GM18951 (cell line): Measurements from ENCODE around the gene MYH10.

Experiments used
- POLR2A ChIP-seq: IDR thresholded peaks from 4 replicates; pipeline ENCODE4 v1.6.1; 2011; ENCODE audit warnings: mild to moderate bottlenecking; ENCODE audit not compliant: insufficient read length, insufficient read depth; ENCODE audit errors: extremely low read depth
- in situ Hi-C: fragments of 300-500 bp; cut with MboI; formaldehyde crosslinking; loops from one replicate; pipeline ENCODE4 v1.12.0; 2022; ENCODE audit warnings: low sequenced_read_pairs, mixed read lengths, inconsistent platforms; ENCODE audit not compliant: unreplicated experiment

MYH10 gene

GRCh38 chr17:8537734-8538133 is 92.8 kb downstream of the MYH10 start:
- in situ Hi-C loops, result no loop called here

DNA sequence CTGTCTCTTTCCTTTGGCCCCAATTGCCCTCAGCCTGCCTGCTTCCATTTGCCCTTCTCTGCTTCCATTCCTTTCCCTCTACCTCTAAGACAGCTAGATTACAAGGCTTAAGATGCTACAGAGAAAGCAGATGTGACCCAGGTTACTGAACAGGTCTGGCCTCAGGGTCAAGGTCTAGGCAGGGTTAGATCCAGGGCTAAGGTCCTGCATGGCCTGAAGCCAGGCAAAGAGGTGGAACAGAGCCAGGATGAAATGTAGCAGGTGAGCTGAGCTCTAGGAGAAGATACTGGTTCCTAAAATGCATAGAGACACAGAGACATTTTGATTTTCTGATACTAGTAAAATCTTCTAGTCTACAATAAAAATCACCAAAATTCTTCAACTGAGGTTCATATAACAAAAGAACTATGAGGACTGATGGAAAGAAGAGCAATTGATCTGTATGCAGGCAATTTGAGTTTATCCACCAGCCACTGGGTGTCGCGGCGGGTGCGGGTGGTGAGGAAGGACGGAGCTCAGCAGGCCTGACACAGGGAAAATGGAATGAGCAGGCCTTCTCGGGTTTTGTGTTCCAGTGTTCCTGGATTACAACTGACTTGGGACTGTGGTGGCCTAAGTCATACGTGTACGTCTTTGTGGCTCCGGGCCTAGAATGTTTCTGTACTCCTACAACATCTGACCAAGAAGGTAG is 95.9 kb downstream of the MYH10 start:
- in situ Hi-C loops, result no loop called here
- TF ChIP-seq POLR2A, result no peak

More at GRCh38 chr17:8537734-8538133, 92.8 kb downstream of the MYH10 start:
- no peak for TF ChIP-seq POLR2A

DNA sequence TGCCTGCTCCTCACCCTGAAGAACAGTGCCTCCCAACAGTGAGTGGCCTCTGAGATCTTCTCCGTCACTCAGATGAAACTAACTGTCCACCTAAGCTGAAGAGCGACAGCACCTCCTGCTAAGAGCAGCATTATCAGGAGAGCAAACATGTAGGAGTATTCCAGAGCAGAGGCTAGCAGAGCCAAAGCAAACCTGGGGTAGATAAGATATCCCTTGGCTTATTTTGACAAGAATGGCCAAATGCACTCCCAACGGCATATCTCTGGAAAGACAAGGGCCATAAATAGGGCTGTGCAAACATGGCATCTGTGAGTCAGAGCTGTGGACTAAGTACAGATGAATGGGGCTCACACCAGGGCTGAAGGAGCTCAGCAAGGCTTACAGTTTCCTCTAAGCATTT is 98.5 kb downstream of the MYH10 start:
- in situ Hi-C loops, result no loop called here
- TF ChIP-seq POLR2A, result no peak

DNA sequence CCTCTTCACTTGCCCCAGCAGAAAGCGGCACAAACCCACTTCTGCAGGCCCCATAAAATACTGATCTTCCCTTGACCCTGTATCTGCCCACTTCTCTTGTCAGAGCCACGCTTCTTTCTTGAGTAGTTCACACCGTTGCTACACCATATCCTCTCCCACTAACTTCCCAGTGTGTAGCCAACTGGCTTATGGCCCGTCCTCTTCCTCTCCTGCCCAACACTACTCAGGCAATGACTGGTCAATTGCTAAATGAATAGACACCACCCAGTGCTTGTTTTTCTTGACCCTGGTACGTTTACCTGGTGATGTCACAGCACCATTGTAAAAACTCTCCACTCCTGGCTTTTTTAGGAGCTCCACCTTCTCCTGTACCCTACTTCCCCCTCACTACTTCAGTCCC is 107.9 kb downstream of the MYH10 start:
- in situ Hi-C loops, result no loop called here
- no peak for TF ChIP-seq POLR2A

DNA sequence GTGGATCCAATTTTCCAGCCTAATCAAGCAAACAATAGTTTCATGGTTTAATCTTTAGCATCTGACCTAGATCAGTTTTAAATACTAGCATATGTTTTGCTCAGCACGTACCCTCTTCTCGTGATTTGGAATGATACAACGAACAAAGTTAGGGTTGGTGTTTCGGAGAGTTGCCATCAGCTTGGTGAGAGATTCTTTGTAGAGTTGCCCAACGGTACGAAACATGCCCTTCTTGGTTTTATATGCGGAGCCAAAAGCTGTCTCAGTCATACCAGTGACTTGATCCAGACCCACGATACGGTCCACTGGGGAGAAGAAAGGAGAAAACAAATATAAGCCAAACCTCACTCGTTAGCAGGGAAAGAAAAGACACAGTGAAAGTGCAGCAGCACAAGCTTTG is 109.5 kb downstream of the MYH10 start:
- in situ Hi-C loops, result no loop called here
- no peak for TF ChIP-seq POLR2A

DNA sequence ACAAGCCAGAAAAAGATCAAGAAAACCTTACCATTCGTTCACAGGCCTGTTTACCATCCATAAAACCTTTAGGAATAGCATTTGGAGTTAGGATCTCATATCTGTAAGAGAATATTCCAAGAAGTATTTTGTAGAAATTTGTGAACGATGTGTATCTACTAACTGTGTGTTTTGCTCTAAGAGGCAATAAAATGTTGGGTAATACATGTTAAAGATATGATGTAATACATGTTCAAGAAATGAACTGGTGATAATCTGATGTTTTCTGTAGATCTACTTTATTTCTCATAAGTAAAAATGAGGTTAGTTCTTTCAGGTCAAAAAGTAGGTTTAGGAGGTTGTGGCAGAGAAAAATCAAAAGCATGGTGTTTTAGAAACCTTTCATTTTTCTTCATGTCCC is 111.7 kb downstream of the MYH10 start:
- in situ Hi-C loops, result no loop called here
- TF ChIP-seq POLR2A, result no peak

DNA sequence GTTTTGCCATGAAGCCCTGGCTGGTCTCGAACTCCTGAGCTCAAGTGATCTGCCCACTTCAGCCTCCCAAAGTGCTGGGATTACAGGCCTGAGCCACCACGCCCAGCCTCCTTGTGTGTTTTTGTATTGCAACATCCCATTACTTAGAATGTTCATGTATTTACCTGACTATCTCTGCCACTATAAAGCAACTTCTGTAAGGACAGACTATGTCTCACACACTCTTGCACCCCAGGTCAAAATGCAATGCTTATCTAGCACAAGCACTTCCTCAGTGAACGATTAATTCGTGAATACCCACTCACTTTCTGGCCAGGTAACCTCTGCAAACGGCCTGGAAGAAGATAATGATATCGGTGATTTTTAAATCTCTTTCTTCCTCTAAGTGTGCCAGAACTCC is 112.2 kb downstream of the MYH10 start:
- in situ Hi-C loops, result no loop called here
- no peak for TF ChIP-seq POLR2A

DNA sequence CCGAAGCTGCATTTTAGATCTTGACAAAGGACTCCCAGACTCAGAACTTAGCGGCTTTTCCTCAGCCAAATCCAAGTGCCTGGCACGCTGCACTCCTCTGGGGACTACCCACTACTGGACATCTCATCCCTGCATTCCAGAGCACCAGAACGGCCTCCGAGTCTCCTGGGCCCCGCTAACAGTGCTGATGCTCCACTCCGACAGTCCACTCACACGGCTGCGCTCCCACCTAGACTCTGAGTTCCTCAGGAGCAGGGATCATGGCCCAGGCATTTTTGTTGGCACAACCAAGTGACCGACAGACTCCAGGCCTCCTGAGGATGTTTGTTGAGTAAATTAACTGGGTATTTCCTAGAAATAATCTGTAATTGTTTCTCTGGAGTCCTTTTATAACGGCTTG is 115.7 kb downstream of the MYH10 start:
- in situ Hi-C loops, result no loop called here
- TF ChIP-seq POLR2A, result no peak

GRCh38 chr17:8506145-8506544 is 124.4 kb downstream of the MYH10 start:
- in situ Hi-C loops, result no loop called here

DNA sequence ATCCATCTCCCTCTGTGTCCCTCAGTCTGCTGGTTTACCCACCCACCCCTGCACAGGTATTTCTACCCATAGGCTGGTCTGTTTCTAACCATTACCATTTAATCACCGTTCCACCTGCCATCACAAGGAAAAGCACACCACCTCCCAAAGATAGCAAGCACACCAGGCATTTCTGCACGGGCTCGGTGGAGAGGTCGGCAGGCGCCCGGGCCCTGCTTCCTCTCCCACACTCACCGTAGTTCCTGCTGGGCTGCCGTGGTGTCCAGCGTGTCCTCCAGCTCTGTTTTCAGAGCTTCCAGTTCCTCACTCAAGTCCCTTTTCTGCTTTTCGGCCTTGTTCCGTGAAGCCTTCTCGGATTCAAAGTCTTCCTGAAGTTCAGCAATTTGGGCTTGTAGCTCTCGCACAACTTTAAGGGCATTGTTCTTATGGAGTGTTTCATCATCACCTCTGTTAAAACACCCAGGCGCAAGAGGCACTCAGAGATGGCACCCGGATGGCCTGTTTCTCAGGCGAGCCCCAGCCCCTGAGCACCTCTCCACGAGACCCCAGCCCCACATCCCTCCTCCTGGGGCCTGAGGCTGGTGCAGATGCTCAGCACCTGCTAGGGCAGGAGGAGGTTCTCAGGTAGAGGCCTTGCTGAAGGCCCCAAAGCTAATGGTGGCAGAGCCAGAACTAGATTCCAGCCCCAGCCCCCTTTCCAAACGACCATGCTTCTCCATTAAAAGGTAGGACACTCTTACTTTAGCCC is 125.9 kb downstream of the MYH10 start:
- no peak for TF ChIP-seq POLR2A
- in situ Hi-C loops, result no loop called here

More at GRCh38 chr17:8506145-8506544, 124.4 kb downstream of the MYH10 start:
- TF ChIP-seq POLR2A, result no peak

DNA sequence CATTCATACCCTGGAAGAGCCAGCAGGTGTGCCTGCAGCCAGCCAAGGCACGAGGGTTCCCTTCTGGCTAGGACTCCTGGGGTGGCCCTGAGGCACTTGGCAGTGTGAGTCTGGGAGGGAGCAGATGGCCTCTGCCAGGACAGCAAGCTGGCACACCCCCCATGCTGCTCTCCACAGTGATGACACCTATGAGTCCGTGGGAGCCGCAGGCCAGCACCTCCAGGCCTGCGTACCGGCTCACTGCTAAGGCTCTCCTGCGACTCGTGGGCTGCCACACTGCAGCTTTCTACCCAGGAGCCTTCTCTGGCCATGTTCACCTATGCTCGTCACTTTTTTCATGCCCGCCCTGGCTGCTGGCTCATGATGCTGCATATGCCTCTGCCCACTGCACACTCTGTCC is 126.7 kb downstream of the MYH10 start:
- in situ Hi-C loops, result no loop called here
- TF ChIP-seq POLR2A, result no peak

DNA sequence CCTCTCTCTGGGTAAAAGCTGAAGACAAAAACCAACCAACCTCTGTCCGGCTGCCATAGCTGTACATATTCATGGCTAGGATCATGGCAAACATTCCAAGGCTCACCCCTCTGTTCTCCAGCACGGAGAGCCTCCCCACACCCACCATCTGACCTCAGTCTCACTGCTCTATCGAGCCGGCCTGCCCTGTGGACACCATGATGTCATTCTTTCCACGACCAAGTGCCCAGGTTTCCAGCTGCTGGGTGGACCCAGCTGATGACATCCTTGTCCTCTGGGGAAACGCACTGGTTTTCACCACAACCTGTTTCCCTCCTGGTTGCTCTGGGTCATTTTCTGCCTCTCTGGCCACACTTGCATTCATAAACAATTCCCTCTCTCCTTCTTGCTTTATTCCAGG is 127.2 kb downstream of the MYH10 start:
- in situ Hi-C loops, result no loop called here
- TF ChIP-seq POLR2A, result no peak

GRCh38 chr17:8502126-8502525 is 128.4 kb downstream of the MYH10 start:
- in situ Hi-C loops, result no loop called here
- TF ChIP-seq POLR2A, result no peak

DNA sequence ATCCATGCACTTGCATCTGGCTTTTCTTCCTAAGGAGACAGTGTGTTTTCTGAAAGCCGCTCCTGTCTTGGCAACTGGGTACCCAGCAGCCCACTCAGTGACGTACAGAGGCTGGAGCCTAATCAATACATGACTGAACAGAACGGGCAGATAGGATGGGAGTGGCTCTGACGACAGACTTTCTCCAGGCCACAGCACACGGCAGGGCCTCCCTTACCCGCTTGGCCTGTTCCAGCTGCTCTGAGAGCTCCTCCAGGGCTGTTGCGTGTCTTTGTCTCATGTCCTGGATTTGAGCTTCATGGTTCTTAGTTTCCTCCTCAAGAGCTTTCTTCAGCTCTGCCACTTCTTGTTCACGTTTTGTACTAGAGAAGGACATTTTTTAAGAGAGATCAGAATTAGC is 129.9 kb downstream of the MYH10 start:
- no peak for TF ChIP-seq POLR2A
- in situ Hi-C loops, result no loop called here
